HG03064 (cell line): ENCODE measurements around the gene NBEA.

Experiments used
- ATAC-seq: cut with Tn5 transposase; IDR thresholded peaks from one replicate; pipeline ENCODE4 v1.9.1; 2021; ENCODE audit warnings: low read depth; ENCODE audit not compliant: unreplicated experiment

Gene NBEA

DNA sequence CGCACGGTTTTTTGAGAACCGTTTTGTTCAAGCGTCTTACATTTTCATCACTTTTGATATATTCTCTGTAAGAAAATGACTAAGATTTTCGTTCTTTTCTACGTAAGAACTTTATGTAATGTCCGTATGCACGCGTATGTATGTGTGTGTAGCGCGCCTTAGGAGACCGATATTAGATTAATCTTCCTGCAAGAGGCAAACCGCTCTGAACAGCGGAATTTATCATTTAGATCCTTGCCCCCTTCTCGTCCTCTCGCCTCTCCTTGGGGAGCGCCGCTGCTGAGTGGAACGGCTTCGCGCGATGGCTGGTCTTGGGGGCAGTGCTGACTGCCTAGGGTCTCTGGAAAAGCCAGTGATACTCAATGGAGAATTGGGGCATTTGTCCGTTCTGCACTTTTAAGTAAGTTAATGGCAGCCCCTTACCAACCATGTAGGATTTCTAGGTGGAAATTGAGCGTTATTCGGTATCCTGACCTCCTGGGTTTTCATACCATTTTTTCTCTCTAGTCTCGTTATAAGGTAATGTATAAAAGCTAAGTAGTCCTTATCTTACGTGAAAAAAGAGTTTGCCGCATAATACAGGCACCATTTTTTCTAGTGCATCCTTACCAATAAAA is 529.7 kb downstream of the NBEA start:
- ATAC-seq: no peak

DNA sequence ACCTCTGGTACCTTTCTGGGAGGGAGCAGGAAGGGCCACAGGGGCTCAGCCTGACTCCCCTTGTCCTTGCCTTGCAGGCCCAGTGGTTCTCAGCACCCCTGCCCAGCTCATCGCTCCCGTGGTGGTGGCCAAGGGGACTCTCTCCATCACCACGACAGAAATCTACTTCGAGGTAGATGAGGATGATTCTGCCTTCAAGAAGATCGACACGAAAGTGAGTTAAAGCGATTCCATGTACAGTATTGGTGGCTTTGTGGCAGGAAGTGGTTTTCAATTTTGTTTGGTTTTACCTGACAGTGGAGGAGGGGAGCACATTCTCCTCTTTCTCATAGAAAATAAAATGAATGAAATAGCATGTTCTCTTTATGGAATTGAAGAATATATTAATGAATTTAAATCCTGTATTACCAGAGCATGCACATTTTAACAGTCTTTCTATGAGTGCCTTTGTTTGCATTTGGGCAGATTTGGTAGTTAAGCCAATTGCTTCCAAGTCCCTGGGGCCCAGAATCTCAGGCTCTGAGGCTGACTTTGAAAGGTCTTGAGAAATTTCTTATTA is 530.3 kb downstream of the NBEA start:
- ATAC-seq: no peak

- ATAC-seq: no peak
These were observed 531.2 kb downstream of the NBEA start for GRCh38 chr13:35473206-35473775.

DNA sequence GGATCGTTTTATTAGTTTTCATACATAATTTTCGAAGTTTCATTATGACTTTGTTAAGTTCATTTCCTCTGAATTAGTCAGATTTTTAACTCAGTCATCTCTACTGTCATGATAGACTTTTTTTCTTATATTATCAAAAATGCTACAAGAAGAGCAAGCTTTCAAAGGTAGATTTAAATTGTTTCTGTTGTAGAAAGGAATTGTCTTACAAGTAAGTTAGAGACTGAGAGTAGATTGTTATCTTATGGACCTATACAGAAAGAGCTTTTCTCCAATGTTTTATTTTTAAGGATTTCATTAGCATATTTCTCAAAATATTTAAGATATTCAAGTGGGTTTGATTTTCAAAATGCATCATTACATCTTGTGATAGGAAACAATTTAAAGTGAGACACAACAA is 531.7 kb downstream of the NBEA start:
- no peak for ATAC-seq

DNA sequence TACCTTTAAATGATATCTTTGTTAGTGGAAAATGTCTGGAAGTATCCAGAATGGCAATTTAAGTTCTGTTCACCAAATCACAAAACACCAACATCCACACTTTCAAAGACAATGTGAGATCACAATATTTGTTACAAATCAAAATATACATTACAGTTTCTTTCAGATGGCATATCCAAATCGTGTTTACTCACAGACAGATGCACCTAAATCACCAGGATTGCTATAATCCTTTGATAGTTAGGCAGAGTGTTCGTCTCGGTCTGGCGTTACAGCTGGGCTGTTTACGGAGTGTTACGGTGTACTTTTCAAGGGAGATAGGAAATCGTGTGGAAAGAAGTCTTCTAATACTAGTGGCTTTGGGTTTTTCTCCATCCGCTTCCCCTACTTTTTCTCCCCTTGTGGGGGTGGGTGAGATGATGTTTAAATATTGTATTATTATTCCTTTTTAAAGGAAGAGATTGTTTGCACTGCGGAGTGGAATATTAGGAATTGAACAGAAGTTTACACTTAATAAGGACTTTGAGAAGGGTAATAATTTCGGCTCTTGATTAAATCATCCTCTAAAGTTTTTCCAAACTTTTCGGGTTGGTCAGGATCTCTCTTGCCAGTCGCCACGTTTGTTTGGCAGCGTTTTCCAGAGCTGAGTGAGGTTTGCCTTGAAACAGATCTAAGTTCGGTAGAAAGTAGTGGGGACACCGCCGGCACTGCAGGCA is 532.6 kb downstream of the NBEA start:
- no peak for ATAC-seq

- no peak for ATAC-seq
These were observed 533.3 kb downstream of the NBEA start for GRCh38 chr13:35475212-35475959.

- ATAC-seq: no peak
These were observed 534.2 kb downstream of the NBEA start, which contains the start of gene MAB21L1 for GRCh38 chr13:35475960-35476943. MAB21L1 (minus strand) TSS chr13:35476689; CDS start chr13:35476138, 551 bp downstream.

- no peak for ATAC-seq
These were observed 535.4 kb downstream of the NBEA start for GRCh38 chr13:35477386-35477946.

DNA sequence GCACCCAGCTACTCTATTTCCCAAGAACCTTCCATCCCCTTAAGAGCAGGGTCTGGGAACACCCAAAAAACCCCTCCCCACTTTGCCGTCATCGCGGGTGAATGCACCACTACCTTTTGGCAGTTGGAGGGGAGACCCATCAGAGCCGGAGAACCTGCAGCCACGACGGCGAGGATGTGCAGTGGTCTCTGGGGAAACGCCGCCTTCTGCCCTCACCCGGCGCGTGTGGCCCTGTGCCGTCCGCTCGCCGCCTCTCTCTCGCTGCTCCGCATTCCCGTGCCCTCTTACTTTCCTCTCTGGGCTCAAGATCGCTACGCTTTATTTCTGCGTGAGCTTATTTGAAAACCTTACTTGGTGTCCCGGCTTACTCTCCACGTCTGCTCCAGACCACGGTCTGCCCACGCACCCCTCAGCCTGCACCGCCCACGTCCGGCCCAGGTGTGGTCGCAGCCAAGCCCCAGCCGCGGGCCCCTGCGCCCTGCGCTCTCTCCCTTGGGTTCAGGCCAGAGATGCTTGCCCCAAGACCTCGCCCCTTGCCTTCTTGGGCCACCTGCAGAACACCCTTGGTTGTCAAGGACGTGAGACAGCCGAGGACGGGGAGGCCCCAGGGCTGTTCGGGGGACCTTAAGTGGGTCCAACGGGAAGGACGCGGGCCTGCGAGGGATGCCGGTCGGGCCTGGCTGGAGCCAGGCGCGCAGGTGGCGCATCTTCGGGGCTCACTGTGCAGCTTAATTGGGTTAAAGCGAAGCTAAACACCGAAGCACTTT is 536.4 kb downstream of the NBEA start:
- no peak for ATAC-seq

DNA sequence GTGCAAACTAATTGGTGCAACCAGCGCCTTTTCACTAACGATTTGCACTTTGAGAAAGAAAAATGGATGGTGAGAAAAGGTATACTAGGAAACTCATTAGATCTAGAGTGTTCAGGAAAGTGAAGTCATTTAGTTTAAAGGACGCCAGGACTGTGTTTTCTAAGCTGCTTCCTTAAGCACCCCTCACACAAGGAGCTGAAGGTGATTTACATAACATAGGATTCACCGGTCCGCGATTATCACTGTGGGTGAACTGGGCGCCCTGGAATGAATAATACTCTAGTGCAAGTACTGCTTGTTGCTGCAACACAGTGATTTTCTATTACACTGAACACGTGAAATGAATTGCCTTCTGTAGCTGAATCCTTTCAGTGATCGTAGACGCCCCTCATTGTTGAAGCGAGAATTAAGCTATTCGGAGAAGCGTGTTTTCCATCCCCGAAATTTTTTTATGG is 537.0 kb downstream of the NBEA start:
- ATAC-seq: no peak

- ATAC-seq: no peak
These were observed 537.6 kb downstream of the NBEA start for GRCh38 chr13:35479706-35480105.

DNA sequence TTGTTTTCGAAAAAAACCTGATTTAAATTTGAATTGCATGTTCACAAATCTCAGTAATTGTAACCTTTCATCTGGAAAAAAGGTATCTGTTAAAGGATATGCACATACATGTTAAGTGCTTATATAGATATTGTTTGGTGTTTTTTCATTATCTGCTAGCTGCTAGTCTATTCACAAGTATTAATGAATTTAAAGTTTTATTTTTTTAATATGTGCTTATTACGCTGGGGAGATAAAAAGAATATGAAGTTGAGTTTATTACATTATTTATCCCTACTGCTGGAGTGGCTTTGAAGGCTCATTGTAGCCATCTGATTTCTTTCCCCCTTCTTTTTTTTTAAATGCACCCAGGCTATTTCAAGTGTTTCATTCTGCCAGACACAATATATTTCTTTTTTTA is 538.3 kb downstream of the NBEA start:
- no peak for ATAC-seq

DNA sequence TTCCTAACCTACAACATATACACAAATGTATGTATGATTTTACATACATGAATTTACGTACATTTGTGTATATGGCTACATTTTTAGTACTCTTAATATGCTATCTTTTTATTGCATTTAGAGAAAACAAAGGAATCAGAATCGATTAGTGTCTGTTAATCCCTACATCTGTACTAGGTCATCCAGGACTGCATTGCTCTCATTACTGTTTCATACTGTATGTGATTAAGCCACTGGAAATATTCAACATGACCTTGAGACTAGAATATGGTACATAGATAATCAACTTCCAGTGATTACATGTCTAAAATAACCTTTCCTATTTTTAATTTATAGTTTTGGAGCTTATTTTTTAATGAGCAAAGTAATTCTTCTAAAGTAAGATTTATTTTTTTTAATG is 539.7 kb downstream of the NBEA start:
- ATAC-seq: no peak

DNA sequence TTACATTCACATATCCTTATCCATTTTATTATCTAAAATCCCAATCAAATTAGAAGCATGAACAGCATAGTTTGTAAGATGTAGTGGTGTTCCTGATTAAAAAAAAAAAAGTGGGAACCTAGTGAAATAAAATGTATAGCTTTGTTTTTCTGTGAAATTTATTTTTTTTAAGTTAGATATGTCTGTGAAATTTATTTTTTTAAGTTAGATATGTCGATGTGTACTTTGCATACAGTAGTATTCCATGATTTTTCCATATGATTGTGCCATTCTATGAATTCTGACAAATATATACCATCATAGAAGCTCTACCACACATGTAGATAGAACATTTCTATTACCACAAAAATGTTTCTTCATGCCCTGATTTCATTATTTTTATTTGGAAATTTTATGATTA is 540.5 kb downstream of the NBEA start:
- ATAC-seq: no peak

DNA sequence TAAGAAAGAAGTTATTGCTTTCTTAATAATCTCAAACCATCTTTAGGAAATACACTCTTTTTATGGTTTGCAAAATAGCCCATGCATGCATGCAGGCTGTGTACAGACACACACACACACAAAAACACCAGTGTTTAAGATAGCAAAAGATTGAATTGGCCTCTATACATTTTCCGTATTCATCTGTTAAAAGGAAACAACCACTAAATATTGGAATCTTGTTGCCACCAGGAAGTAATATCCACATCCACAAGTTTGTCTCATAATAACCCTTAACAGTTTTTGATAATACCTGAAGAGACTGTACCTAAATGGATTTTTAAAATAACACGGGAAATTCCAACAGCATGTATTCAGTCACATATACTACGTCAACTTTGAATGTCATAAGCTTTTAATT is 541.7 kb downstream of the NBEA start:
- no peak for ATAC-seq

DNA sequence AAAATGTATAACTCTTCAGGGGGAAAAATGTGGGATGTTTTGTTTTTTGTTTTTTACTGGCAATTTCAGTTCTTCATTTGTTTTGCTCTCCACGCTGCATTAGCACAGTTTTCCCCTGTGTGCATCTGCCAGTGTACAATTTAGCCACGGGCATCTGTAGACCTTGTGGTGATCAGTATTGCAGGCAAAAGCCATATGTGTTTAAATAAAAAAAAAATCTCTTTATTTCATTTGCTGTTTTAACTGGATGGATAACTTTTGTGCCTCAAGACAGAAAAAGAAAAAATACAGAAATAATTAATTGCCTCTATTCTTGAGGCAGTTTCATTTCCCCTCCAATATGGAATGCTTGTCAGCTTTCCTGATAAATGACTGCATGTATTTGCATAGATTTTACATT is 542.3 kb downstream of the NBEA start:
- no peak for ATAC-seq

DNA sequence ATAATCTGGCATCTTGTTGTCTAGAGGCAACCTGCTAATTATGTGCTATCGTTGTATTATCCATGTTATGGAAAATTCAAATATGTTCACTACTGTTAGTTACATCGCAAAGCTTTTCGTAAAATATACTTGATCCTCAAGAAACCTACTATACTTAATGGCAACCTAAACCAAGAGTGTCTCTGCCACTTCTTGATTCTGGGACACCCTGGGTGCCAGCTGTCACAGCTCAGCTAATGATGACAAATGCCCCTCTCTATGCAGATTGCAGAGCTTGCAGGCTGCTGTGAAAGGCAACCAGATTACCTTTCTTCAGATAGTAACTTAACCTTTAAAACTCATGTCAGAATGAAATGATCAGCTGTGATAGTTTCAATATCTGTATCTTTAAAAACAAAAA is 543.4 kb downstream of the NBEA start:
- ATAC-seq: no peak

DNA sequence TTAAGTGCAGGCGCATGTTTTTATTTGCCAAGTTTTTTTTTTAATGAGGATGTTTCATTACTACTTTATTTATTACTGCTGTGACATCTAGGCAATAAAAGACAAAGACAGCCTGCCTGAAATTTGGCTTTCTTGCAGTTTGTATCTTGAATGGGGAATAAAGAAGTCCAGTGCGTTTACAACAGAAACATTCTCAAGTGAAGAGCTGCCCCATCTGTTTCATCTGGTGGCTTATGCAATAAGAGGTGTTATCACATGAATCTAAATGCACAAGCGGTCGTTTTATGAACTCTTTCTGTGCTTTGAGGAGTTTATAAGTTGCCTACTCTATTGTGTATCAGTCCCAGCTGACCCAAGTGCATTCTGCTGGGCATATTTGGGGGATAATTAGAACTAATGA is 547.0 kb downstream of the NBEA start:
- no peak for ATAC-seq

- no peak for ATAC-seq
These were observed 553.9 kb downstream of the NBEA start for GRCh38 chr13:35496006-35496405.
